Frontal cortex (tissue), 4 donors: ENCODE data around the gene RNF217. TPM values are rescaled to one million over a fixed set of nuclear protein-coding genes. Genes with fewer than 3 reads are reported as not detected.
A peak's percentile ranks its signal among the peaks of the same experiment; 100 is the strongest.
"Not testable (repeated sequence)": the region's sequence is repeated elsewhere in the genome, so short reads cannot be mapped to it uniquely, and the experiment has no call there.

Experiments
- DNase-seq, 2 donors: peaks; one replicate each; pipeline ENCODE4 v3.0.0; 2012; ENCODE audit warnings: low spot score in 2 of 2
- FAIRE-seq: peaks from 2 replicates; lab custom pipeline; 2012; peaks lifted over from hg19 to GRCh38; lab: Jason Lieb, UNC
- total RNA-seq: library from RNA; depleted of rRNA; stranded (reverse); fragments of >200 nt; gene quantifications from one replicate; pipeline ENCODE4 v1.2.3, GENCODE V29; 2014
- donor health status: control.
- donor health status: control.
- donor health status: control.

The RNF217 gene
- total RNA-seq, 1 donor from 2014 or later, result 17.1 TPM

DNA sequence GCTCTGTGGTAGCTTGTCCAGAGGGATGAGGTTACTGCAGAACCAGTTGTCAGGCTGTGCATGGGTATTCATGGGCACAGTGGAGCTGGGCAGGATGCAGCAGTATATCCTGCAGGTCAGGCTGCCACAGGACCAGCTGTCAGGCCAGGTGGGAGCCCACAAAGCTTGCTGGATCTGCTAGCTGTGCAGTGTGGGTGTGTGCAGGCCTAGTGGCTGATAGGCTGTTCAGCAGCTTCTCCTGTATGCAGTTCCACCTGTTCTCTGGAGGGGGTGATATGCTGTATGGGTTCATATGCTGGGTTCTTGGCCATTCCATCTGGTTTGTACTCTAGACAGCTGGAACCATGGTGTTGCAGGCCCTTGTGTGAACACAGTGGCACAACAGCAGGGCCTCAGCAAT, 150.7 kb downstream of the RNF217 start:
- DNase-seq (no peak), FAIRE-seq (no peak)

DNA sequence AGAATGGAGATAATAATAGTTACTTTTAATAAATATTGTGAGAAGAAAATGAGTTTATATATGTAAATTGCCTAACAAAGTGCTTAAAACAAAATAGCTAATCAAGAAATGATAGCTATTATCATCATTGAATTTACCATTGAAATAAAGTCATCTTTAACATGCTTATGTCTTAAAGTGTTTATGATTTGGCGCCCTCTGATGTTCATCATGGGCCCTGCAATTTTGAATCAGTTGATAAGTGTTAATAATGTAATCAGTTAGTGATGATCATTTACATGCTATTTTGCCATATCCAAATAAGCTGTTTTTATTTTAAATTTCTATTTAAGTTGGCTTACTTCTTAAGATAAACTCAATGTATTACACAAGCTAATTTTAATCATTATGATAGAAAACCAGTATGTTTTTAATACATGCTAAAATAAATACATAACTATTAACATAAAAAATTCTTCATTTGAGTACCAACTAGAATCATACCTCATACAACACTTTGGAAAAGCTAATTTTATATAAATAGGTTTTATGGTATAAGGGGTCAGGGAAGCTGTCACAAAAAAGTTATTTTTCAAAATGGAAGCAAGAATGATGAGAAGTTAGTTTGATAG, 152.1 kb downstream of the RNF217 start:
- DNase-seq (peak in 1 of 2 donors; percentile 31), FAIRE-seq (peak; percentile 98)

DNA sequence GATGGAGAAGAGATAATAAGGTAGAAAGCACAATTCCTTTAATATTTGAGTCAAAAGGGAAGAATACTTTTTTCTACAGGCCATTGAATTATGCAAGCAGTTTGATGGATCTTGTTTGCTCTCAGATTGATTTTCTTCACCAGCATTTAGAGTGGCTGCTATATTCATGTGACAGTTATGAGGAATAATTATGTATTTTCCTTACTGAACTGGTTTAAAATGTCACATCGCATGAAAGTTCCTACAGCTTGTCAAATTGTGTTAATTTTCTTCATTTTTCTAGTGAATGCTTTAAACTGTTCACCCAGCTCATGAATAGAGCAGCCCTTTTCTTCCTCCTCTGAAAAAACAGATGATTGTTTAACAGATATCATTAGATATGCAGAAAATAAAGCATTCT, 153.9 kb downstream of the RNF217 start:
- DNase-seq, result no peak
- no peak for FAIRE-seq

DNA sequence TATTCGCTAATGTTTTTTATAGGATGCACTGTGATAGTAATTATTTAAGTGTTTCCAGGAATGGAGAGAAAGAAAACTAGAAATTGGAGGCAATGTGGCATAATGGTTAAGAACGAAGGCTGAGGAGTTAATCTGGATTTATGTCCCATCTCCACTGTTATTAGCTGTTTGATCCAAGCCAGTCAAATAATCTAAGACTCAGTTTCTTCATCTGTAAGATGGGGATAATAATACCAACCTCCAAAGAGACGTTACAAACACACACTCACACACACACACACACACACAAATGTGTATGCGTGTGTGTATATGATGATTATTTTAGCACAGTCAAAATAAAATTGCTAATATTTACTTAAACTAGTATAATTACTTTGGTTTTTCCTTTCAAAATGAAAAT, 154.5 kb downstream of the RNF217 start:
- DNase-seq, result no peak
- FAIRE-seq, result no peak

DNA sequence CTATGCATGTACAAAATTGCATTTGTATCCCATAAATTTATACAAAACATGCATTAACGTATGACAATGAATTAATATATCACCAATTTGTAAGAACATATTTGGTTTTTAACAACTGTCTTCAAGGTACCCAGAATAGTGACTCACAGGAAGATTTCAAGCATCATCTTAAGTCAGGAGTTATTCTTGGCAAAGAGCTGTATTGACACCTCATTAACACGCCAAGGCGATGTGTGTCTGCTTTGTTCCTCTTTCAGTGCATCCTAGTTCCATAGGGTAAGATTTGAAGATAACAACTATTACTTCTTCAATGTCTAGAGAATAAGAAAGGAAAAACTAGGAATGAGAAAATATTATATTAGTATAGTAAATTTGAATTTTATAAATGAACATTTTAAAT, 155.6 kb downstream of the RNF217 start:
- FAIRE-seq (no peak), DNase-seq (no peak)

DNA sequence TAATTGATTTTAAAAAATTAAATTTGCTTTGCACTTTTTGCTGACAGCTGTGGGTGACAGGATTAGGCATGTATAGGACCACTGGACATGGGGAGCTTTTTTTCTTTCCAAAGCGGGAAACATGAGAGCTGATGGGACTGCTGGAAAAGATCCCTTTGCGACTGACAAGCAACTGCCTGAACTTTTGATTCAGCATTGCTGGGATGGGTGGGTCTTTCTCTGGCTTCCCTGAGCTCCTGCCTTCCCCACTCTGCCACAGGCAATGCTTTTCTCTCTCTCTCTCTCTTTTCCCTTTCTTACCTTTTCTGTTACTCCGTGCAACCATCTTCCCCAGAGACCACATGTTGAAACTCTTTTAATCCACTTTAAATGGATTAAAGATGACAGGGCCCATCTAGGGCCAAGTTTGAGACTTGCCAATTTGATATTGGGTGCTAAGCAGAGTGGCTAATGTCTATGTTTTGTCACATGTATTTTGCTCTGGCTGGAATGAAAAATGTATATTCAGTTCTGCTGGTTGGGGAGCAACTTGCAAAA, 157.9 kb downstream of the RNF217 start:
- DNase-seq (no peak), FAIRE-seq (no peak)

DNA sequence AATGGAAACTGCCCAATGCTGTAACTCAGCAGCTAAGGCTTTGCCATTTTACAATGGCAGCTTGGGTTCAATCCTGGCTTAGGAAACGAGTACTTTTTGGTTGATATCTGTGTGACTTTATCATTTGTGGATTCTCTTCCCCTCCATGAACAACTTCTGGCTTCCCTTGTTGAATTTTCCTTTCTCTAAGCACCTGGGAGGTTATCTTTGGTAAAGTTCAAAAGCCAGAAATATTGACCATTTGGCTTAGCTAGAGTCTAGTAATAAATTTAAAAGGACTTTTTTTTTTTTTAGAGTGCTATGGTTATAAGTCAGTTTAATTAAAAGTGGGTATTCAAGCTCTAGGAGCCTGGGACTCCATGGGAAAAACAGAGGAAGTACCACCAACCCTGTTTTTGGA, 159.7 kb downstream of the RNF217 start:
- FAIRE-seq, result no peak
- DNase-seq, result no peak

DNA sequence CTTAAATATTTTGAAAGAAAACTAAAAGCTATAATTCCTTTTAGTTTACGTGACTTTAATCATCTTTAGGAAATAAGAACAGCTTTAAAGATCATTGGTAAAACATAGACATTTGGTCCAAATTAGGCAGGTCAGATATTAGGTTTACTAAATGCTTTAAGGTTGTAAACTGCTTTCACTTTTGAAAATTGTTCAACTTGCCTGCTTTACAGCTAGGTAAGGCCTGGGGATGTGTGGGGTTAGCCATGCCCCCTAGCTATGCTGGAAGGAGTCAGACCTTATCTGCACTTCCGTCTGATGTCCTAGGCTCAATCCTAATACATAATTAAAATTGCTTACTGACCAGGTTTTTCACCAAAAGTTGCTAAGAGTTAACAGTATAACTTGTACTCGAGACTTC, 160.8 kb downstream of the RNF217 start:
- FAIRE-seq, result peak; percentile 59
- DNase-seq, result no peak

DNA sequence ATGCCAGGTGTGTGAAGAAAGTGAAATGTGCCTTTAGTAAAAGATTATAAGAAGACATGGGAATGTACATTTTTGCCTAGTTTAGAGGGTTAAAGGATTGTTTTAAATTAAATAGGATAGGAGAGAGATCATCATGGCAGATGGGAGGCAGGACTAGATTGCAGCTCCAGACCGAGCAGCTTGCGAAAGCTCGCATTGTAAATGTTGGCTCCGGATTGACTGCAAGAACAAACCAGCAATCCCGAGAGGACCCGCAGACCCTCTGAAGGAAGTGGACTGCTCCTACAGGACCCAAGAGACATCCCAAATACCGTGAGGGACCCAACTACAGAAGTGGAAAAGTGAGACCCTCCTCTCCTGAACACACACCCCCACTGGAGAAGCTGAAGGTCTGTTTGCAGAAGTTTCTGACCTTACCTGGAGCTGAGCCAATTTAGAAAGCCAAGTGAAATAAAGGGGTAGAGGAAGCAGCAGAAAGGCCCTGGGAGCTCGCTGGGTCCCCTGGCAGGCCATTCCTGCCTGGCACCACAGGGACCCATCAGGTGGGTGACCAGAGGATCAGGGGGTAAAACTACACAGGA, 161.3 kb downstream of the RNF217 start:
- FAIRE-seq (no peak), DNase-seq (no peak)

DNA sequence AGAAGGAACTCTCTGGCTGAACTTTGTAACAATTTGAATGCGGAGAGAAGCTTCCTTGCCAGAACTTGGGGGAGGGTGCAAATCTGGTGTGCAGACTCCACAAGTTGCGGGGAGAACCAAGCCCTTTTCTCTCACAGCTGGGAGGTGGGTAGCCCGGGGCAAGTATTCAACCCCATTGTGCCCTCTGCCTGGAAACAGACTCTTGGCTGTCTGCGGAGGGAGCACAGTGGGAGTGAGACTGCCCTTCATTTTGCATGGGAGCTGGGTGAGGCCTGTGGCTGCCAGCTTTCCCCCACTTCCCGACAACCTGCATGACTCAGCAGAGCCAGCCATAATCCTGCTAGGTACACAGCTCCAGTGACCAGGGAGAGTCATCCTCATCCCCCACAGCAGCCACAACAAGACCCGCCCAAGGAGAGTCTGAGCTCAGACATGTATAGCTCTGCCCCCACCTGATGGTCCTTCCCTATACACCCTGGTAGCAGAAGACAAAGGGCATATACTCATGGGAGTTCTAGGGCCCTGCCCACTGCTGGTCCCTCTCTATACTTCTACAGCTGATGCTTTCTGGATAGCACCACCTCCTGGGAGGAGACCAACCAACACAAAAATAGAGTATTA, 161.9 kb downstream of the RNF217 start:
- DNase-seq (no peak), FAIRE-seq (no peak)

DNA sequence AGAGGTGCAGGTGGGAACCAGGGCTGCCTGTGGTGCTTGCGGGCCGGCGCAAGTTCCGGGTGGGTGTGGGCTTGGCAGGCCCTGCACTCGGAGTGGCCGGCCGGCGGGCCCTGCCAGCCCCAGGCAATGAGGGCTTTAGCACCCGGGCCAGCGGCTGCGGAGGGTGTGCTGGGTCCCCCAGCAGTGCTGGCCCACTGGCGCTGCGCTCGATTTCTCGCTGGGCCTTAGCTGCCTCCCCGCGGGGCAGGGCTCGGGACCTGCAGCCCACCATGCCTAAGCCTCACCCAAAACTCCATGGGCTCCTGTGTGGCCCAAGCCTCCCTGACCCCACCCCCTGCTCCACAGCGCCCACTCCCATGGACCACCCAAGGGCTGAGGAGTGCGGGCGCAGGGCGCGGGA, 163.6 kb downstream of the RNF217 start:
- DNase-seq, FAIRE-seq: not testable (repeated sequence)

DNA sequence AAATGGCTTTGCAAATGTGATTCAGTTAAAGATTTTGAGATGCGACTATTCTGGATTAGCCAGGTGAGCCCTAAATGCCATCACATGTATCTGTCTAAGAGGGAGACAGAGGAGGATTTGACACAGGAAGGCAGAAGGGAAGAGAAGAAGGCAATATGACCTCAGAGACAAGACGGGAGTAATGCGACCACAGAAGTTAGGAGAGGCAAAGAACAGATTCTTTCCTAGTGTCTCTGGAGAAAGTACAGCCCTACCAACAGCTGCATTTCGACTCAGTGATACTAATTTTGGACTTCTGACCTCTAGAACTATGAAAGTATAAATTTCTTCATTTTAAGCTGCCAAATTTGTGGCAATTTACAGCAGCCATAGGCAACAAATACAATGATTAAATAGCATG, 167.1 kb downstream of the RNF217 start:
- FAIRE-seq (no peak), DNase-seq (no peak)

DNA sequence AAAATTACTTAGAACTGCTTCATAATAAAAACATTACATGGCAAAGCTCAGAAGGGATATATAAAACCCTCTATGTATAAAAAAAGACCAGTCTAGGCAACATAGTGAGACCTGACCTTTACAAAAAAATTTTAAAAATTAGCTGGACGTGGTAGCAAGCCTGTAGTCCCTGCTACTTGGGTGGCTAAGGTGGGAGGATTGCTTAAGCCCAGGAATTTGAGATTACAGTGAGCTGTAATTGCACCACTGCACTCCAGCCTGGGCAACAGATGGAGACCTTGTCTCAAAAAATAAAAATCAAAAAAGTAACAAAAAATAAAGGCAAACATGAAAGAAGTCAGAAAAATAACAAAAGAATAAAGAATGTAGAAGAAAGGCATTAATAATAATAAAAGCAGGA, 169.8 kb downstream of the RNF217 start:
- FAIRE-seq (no peak), DNase-seq (no peak)

DNA sequence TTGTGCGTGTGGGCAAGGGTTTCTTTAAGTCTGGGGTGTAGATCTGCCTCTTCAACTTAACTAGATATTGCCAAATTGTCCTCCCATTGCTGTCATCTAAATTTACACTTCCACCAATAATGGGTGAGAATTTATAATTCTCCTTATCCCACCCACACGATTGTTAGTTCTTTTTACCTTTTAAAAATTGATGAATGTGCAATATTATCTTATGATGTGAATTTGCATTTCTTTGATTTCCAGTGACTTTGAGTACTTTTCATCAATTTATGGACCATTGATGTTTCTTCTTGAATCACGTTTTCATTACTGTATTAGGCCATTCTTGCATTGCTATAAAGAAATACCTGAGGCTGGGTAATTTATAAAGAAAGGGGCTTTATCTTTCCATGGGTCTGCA, 174.1 kb downstream of the RNF217 start:
- FAIRE-seq (no peak), DNase-seq (no peak)

DNA sequence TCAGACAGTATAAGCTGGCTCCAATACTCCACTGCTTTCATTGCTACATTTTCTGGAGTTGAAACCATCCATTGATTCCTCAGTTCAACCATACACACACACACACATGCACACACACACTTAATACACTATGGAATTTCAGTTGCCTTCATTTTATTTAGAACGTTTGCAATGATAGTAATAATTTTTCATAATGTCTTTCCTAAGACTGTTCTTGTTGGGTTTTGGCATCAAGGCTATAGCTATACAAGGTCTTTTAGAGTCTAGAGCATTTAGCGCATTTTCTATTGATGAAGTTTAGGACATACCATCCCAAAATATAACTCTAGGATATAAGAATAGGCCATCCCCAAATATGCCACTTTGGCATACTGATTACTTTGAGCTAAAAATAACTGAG, 175.8 kb downstream of the RNF217 start:
- FAIRE-seq (no peak), DNase-seq (no peak)

DNA sequence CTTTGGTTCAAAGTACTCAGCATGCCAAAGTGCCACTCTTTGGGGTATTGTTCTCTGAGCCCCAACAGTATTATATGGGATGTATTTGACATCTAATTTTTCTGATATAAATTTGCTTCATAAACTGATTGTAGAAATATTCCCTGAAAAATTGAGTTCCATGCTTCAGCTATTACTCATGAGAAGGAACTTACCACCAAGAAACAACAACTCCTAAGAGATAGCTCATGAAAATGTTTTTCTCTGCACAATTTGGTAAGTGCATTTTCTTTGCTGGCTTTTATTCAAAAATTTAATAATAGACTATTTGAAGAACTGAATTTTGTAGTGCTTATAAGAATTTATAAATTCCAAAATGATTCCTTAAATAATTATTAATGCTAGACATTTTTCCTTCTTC, 178.6 kb downstream of the RNF217 start:
- FAIRE-seq (no peak), DNase-seq (no peak)

Other genes starting within 250 kb of the RNF217 start
- gene TPD52L1, start 191.3 kb downstream of the RNF217 start, total RNA-seq, result 9.4 TPM